HG03457 (cell line): ENCODE measurements around the gene VSTM2B.

Source experiments
- ATAC-seq: cut with Tn5 transposase; IDR thresholded peaks from one replicate; pipeline ENCODE4 v1.9.1; 2021; ENCODE audit warnings: moderate number of reproducible peaks; ENCODE audit not compliant: unreplicated experiment

Gene VSTM2B

DNA sequence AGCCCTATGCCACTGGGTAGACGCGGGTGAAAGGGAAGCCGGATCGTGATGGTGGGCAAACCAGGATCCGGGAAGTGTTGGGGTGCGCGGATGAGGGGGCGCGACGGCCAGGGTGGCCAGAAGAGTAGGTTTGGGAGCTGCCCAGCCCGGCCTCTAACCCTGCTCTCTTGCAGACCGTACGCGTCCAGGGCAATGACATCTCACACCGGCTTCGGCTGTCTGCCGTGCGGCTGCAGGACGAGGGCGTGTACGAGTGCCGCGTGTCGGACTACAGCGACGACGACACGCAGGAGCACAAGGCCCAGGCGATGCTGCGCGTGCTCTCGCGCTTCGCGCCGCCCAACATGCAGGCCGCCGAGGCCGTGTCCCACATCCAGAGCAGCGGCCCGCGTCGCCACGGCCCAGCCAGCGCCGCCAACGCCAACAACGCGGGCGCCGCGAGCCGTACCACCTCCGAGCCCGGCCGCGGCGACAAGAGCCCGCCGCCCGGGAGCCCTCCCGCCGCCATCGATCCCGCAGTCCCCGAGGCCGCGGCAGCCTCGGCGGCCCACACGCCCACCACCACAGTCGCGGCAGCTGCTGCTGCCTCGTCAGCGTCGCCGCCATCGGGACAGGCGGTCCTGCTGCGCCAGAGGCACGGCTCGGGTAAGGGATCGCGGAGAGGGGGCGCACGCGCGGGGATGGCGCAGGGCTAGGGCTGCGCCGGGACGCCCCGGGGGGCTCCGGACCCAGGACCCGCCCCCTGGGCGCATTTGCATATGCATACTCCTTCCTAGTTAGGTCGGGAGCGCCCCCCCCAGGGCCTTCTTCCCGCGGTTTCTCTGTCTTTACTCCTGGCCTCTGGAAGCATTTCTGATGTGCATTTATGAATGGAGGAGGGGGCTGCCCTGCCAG is 4.1 kb downstream of the VSTM2B start:
- no peak for ATAC-seq

DNA sequence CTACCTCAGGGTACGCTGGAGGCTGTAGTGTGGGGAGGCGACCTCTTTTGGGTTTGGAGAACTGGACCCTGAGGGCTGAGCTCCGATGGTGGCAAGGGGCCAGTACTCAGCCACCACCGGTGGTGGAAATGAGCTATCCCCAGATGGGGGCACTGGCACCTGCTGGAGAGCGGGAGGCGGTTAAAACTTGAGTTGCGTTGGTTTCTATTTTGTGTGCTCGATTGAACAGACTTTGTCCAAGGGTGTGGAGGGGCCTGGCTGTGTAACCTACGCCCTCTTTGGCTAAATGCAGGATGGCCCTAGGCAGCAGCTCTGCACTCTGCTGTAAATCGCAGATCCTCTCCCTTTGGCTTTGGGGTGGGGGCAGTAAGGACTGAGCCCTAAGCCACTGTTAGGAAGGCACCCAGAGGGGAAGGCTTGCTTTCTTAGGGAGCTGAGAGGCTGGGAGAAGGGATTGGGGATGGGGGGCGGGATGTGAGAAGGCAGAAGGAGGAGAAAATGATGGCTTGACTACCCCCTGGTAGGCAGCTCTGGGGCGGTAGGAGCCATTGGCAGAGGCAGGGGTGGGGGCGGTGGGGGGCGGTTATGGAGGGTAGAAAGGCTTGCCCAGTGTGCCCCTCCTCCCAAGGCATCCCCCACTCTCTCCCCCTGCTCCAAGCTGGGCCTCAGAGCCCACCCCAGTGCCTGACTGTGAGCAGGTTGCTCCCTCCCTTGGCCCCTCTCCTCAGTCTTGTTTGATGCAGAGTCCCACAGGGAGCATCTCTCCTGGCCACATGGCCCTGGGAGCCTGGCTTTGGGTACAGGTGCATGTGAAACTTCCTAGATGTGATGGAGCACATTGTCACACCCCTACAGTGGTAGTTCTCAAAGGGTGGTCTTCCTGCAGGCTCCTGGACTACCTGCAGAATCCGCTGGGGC is 5.0 kb downstream of the VSTM2B start:
- no peak for ATAC-seq

DNA sequence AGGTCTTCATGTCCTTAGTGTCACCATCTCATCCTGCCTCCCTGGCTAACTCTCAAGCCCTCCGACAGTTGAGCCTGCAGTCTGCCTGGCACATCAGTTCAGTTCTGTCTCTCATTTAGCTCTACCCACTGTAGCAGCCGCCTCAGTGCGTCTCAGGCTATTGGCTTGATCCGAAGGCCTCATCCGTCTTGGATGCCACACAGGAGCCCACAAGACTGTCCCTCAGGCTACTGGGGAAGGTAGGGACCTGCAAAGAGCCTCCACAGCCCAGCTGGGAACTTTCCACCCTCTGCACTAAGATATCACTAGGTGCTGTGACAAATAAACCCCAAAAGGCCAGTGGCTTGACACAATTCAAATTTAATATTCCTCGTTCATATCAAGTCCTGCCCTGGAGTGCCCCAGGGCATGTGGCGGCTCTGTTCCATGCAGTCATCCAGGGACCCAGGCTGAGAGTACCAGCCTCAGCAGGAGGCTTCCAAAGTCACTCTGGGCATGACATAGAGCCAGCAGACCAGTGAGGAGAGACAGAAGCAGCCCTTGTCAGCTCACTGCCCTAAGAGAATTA is 5.7 kb downstream of the VSTM2B start:
- no peak for ATAC-seq

DNA sequence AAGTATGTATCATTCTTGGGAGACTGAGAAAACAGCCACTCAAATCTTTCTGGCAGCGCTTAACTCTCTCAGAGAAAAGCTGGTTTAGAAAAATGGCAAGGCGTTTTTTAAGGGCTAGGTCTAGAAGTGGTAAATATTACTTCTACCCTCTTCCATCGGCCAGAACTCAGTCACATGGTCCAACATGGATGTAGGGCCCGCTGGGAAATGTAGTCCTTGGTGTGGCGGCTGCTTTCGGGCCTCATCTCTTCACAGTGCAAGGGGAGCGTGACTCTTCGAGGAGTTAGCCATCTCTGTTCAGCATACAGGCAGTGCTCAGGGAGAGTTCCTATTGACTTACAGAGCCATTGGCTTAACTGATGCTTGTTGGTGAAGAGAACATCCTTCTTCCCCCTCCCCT is 6.3 kb downstream of the VSTM2B start:
- ATAC-seq, result no peak

DNA sequence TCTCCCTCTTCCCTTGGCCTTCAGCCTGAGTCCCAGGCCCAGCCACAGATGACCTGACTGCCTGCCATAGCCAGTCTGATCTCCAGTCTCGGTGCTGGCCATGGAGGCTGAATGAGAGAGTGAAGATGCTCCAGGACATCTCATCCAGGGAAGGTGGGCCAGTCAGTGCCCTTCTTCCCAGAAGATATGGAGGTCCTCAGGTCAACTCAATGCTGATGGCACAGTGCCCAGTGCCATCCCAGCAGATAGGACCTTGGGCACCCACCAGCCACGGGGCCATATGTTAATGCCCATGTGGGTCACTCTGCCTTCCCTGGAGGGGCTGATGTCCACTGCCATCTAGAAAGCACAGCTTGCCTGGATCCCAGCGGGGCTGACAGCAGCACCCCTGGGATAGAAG is 7.2 kb downstream of the VSTM2B start:
- ATAC-seq, result no peak

DNA sequence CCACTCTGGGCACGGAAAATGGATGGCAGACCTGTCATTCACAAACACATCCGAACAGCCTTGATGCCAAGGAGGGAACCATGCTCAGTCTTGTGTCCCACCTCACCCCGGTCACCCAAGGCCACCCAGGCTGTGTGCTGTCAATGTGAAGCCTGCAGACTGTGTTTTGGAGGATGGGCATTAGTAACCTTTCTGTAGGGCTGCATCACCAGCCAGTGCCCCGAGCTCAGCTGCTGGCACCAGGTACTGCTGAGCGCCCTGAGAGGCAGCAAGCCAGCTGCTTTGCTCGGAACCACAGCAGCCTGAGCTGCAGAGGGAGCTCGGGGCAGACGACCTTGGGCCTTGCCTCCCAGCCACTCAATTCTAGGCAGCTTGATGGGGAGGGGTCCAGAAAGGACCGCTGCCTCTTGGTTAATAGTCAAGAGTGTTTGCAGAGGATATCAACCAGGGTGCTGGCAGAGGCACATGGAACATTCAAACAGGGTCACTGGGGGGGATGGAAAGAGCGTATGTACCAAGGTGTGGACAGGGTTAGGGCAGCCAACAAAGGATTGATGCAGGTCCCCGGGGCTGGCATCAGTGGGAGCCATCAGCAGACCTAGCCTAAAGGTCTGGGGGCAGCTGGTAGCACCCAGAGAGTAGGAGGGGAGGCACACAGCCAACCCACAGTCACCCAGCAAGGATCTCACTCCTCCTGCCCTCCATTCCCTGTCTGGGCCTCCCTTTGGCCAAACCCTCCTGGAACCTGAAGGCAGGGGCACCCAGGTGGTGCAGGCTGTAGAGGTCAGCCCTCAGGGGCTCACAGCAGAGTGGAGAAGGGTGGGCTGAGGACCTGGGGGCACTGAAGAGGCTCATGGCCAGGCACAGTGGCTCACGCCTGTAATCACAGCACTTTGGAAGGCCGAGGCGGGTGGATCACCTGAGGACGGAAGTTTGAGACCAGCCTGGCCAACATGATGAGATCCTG is 8.1 kb downstream of the VSTM2B start:
- ATAC-seq, result no peak

DNA sequence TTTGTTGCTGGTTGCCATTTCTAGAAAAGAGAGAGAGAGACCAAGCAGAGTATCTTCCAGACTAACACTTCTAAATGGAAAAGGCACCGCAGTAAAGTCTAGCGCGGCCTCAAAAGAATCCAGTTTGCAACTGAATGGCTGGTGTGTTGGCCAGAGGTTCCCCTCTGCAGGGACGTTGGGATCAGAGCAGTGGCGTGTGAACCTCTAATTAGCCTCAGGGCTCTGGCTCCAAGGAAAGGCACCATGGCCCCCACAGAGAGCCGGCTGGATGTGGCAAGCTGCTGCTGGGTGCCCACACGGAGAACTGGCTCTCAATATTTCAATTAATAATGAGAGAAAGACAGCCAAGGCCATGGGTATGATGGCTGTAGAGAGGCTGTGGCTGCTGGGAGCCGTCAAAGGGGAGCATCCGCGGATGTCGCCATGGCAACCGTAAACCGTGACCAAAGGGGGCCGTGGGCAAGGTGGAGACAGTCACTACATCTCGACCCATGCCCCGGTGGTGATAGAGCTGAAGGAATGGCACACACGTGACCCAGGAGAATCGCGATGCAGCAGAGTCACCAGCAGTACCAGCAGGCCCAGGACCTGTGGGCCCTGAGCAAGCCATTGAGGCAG is 9.5 kb downstream of the VSTM2B start:
- ATAC-seq, result no peak

DNA sequence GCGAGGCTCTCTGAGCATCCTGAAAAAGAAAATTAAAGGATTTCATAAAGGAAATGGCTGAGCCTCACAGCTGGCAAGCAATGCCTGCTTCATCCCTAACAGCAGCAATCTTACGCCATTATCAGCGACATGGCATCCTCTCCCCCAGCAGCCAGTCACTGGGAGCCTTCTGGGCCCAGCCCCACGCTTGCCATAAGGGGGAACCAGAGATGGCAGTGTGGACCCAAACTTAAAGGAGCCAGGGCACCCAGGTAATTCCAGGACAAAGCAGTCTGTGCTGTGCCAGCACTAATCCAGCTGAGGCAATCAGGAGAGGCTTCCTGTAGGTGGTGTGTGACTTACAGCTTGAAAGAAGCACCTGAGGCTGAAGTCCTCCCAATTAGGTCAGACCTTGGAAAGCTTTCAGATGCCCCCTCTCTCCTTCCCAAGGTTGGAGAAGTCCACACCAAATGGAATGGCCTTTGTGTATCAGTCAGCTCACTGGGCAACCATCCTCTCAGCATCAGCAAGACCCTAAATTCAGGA is 10.3 kb downstream of the VSTM2B start:
- no peak for ATAC-seq

DNA sequence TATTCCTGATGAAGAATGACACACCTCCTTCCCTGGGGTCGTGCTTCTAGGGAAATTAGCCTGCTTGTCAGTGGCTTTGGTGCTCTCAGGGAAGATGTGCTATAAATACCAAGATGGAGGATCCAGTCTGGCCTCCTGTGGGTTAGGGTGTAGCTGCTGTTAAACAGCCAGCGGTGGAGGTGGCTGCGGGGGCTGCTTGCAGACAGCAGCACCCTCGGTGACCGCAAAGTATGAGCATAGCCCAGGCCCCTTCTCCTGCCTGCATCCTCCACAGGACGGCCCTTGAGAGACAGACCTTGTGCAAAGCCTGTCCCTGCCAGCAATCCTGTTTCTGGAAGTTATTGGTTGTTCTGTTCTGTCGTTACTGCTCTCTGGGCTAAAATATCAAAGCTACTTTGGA is 11.4 kb downstream of the VSTM2B start:
- ATAC-seq, result no peak

DNA sequence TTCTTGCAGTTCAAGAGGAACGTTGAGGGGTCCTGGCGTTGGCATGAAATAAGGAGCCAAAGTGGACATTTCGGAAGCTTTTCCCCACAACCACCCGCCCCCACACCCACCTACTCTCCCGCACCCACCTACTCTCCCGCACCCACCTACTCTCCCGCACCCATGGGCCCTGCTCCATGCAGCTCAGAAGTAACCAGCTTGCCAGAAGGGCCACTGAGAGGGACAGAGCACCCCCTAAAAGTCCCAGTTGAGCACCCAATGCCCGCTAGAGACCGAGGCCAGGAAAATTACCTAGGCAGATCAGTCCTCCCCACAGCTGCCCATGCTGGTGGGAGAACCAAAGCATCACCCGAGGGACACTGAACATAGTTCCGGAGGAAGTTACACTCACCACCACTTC is 11.8 kb downstream of the VSTM2B start:
- no peak for ATAC-seq

DNA sequence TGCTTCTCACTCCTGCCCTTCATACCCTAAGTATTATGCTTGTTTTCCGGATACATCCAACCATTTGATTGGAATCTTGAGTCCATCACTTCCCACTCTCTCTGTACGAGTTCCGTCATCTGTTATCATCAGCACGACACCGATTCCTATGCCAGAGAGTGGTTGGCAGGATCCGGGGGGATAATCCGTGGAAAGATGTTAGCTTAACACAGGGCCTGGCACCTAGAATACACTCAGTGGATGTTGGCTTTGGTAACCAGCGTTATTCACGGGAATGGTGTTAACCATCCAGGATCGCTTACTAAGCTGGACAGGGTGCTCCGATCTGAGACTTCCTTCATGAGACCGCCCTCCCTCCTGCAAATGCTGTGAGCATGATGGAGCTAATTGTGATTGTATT is 12.4 kb downstream of the VSTM2B start:
- ATAC-seq, result no peak

DNA sequence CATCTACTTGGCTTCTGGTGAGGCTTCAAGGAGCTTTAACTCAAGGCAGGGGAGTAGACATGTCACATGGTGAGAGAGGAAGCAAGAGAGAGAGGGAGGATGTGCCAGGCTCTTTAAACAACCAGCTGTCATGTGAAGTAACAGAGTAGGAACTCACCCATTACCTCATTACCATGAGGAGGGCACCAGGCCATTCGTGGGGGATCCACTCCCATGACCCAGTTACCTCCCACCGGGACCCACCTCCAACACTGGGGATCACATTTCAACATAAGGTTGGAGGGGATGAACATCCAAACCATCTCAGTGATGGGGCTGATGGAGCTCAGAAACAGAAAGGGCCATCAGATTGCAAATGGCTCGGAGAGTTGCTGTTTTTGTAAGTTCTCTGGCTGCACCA is 12.9 kb downstream of the VSTM2B start:
- ATAC-seq, result no peak

DNA sequence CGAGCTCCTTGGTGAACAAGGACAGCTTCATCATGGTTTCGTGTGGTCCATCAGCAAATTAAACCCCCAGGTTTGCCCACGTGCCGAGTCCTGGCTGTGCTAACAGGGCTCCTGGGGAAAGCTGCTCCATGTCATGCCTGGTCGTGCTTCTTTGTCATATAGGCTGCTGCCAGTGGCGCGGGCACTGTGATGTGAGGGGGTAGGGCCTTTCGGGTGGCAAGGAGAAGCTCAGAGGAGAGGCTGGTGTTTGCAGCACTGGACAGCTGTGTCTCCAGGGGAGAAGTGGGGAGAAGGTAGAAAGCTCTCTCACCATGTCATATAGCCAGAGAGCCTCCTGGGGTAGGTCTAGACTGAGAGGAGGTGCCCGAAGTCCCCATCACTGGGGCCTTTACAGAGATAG is 13.3 kb downstream of the VSTM2B start:
- no peak for ATAC-seq

DNA sequence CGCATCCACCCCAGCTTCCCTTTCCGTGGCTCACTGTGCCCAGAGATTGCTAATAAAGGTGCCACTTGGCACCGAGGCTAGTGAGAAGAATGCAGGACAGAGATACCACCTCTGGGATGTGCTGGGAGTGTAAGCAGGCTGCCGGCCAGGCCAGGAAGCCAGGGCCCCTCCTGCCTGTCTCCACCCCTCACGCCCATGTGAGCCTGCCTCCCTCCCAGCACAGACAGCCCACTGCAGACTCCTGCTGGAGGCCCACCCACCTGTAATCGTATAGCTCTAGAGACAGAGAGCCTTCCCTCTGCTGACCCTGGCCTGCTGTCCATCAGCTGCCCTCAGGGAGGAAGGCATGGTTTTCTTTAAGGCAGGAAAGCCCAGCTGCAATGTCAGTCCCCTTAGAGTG is 13.9 kb downstream of the VSTM2B start:
- no peak for ATAC-seq

DNA sequence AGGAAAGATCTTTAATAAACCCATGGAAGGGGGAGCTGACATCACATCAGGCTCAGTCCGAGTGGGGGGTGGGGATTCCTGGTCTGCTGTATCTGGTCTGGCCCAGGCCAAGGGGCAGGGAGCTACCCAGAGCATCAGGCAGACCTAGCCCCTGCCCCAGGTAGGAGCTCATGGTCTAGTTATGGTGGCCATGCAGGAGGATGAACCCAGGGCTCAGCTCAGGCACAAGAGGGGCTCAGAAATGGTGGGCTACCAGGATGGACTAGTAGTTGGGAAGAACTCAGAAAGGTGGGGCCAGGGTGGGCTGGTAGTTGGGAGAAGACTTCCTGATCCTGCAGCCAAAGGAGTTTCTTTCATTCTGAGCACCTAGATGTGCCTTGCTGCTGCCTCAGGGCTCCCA is 14.3 kb downstream of the VSTM2B start:
- no peak for ATAC-seq

DNA sequence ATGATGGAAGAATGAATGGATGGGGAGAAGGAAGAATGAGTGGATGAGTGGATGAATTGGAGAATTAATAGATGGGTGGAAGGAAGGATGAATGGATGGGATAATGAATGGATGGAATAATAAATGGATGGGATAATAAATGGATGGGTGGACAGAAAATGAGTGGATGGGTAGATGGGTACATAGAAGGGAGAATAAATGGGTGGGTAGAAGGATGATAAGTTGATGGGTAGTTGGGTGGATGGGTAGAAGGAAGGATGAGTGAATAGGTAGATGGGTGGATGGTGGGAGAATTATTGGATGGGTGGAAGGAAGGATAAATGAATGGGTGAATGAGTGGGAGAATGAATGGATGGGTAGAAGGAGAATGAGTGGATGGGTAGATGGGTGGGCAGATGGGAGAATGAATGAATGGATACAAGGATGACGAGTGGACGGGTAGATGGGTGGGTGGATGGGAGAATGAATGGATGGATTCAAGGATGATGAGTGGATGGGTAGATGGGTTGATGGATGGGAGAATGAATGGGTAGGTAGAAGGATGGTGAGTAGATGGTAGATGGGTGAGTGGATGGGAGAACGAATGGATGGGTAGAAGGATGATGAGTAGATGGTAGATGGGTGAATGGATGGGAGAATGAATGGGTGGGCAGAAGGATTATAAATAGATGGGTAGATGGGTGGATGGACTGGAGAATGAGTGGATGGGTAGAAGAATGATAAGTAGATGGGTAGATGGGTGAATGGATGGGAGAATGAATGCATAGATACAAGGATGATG is 15.9 kb downstream of the VSTM2B start:
- no peak for ATAC-seq

DNA sequence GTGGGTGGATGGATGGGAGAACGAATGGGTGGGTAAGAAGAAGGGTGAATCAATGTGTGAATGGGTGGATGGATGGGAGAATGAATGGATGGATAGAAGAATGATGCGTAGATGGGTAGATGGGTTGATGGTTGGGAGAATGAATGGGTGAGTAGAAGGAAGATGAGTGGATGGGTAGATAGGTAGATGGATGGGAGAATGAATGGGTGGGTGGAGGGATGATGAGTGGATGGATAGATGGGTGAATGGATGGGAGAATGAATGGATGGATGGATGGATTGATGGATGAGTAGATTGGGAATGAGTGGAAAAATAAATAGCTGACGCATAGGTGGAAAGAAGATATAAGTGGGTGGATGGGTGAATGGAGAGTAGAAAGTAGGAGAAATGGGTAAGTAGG is 16.5 kb downstream of the VSTM2B start:
- no peak for ATAC-seq

DNA sequence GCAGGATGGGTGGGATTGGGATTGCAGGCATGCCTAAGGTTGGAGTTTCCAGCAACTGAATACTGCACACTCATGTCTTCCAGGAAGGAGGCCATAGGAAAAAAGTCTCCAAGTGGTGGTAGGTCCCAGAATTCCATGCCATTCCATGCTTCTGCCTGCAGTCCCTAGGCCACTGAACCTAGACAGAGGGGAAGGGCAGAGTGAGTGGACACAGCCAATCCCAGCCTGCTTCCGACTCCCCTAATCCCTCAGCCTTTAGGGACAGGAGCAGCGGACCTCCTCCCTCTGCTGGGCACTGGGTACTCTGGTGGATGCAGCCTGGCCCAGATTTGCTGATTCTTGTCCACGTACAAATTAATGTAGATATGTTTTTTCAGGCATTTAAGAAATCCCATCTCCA is 17.0 kb downstream of the VSTM2B start:
- ATAC-seq, result no peak

DNA sequence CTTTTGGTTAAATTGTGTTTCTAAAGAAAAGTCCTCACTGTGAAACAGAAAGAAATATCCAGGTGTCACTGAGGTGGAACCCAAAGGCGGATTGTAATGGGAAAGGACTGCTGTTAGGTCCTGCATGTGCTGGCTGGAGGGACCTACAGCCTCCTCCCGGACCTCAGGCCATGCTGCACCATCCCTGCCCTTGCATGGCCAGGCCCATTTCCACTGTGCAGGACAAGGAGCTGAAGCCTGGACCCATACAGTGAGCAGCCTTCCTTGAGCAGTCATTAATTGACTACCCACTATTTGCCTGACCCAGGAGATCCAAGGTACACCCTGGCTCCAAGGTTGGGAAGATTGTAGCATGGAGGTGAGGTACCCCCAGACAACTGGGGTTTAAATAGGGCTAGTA is 17.6 kb downstream of the VSTM2B start:
- no peak for ATAC-seq
